ENCODE measurements around the gene UNC119B.
"Not testable (repeated sequence)": the region's sequence is repeated elsewhere in the genome, so short reads cannot be mapped to it uniquely, and the experiment has no call there.

The UNC119B gene

DNA sequence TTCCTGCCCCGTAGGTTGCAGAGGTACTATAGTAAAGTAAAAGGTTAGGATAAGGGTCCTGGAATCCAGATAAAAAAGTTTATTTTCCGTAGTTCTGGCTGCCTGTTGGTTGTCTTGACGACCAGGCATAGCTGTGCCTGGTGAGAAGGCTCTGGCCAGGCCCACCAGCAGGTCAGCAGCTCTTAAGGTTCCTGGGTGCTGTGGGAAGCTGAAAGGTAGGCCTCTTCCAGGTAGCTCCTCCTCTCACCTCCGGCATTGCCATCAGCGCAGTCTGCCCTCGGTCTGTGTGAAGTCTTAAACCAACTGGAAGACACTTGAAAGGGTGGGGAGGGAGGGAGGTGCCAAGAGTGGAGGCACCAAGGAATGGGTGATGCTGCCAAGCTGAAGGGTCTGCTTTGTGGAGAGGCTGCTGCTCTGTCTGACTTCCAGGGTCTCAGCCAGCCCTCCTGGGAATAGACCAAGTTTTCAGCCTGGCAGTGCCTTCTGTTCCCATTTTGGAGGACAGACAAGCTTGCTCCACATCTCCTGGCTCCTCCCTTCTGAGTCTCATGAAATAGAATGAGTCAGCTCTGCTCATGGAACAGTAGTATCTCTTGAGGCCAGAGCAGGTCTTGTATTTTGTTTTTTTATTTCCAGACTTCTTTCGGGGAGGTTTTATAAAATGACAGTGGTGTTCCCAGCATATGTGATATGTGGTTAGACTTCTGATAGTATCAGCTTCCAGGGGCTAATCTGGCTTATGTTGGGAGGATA is 10.2 kb downstream of the UNC119B start:
- DNase-seq: no peak

- DNase-seq: no peak
Measured at GRCh38 chr12:120720987-120721801, 10.9 kb downstream of the UNC119B start.

DNA sequence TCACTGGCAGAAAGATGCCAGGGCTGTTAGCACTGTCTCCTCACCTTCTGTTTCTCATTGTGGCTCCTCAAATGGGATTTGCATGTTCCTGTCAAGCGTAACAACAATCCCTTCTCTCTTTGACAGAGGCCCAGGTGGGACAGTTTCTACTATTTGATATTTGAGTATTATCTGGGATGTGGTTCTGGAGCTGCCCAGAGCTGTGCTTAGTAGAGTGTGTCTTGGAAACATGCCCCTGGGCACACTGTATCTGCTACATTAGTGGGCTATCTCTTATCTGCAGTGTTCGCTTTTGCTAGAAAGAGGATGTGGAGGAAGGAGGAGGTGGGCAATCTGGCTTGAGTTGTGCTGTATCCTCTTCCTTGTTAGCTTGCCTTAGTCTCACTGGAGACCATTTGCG is 11.6 kb downstream of the UNC119B start:
- DNase-seq: no peak

GRCh38 chr12:120722784-120723183 is 12.5 kb downstream of the UNC119B start:
- DNase-seq: no peak

- no peak for DNase-seq
Measured at GRCh38 chr12:120724720-120725119, 14.5 kb downstream of the UNC119B start.

DNA sequence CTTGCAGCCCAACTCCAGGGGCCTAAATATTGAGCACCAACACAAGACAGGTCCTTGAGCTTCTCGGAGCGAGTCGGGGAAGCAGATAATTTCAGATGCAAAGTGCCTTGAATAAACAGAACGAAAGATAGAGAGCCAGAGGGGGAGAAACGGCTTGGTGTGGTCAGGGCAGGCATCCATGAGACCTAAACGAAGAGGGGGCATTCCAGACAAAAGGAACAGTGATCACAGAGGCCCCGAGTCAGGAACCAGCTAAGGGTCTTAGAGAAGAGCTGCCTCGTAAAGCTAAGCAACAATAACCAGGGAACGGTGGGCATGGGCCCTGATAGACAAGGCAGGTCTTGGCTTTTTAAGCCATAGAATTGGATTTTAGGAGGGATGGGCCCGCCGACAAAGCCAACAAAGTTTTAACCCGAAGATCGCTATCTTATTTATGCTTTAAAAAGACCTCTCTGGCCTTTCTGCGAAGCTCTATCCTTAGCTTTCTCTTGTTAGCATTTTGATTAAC is 14.9 kb downstream of the UNC119B start:
- no peak for DNase-seq

- no peak for DNase-seq
Measured at GRCh38 chr12:120725659-120726509, 15.6 kb downstream of the UNC119B start, which contains the start of gene ACADS. Gene ACADS, plus strand, starts transcription at chr12:120725826. Its CDS starts 60 bp downstream, at chr12:120725886.

GRCh38 chr12:120726510-120726793 is 16.2 kb downstream of the UNC119B start:
- no peak for DNase-seq

- DNase-seq: no peak
Measured at GRCh38 chr12:120726961-120727360, 16.7 kb downstream of the UNC119B start.

DNA sequence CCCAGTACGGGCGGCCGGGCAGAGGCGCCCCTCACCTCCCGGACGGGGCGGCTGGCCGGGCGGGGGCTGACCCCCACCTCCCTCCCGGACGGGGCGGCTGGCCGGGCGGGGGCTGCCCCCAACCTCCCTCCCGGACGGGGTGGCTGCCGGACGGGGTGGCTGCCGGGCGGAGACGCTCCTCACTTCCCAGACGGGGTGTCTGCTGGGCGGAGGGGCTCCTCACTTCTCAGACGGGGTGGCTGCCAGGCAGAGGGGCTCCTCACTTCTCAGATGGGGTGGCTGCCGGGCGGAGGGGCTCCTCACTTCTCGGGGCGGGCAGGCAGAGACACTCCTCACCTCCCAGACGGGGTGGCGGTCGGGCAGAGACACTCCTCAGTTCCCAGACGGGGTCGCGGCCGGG is 21.9 kb downstream of the UNC119B start:
- DNase-seq: not testable (repeated sequence)

DNA sequence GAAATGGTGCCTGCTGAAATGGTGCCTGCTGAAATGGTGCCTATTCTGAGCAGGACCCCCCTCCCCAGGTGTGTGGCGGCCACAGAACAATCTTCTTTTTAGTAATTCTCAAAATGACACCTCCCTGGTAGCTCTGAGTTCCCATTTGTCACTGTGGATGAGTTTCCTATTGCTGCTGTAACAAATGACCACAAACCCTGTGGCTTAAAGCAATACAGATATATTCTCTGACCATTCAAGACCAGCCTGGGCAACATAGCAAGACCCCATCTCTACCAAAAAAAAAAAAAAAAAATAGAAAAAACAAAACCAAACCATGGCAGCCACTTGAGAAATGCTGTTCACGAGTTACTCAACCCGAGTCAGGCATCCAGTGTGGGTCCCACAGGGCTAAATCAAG is 23.3 kb downstream of the UNC119B start:
- DNase-seq: no peak

GRCh38 chr12:120734210-120734609 is 24.0 kb downstream of the UNC119B start:
- DNase-seq: no peak

- DNase-seq: no peak
Measured at GRCh38 chr12:120735181-120735580, 24.9 kb downstream of the UNC119B start.

DNA sequence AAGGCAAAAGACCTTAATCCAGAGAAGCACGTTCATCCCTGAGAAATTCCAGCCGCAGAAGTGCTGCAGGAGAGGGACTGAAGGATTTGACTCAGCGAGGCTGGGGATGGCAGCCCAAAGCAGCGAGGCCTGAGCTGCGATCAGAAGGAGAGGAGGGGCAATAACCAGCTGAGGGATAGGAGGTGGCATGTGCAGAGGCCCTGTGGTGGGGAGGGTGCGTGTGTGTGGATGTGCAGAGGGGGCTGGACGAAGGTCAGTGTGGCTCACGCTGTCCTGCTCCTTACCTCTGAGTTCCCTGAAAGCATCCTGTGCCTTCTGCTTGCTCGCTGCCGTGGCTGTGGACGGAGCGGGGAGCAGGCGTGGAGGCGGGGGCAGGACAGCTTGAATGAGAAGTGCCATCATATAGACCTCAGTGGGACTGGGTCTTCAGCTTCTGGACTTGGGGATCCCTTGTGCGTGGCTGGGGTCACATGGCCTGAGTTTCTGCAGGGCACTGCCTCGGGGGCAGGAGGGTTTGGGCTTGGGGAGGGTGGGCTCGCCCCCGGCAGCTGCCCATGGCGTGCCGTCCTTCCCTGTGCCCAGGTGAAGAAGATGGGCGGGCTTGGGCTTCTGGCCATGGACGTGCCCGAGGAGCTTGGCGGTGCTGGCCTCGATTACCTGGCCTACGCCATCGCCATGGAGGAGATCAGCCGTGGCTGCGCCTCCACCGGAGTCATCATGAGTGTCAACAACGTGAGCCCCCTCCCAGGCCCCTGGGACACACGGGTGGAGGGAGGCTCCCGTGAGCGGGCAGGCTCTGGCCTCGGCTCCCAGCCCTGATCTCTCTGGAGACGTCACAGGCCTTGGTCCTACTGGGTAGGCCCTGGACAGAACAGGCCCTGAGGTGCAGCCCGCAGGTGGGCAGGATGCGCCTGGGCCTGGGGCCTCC is 26.4 kb downstream of the UNC119B start:
- no peak for DNase-seq

DNA sequence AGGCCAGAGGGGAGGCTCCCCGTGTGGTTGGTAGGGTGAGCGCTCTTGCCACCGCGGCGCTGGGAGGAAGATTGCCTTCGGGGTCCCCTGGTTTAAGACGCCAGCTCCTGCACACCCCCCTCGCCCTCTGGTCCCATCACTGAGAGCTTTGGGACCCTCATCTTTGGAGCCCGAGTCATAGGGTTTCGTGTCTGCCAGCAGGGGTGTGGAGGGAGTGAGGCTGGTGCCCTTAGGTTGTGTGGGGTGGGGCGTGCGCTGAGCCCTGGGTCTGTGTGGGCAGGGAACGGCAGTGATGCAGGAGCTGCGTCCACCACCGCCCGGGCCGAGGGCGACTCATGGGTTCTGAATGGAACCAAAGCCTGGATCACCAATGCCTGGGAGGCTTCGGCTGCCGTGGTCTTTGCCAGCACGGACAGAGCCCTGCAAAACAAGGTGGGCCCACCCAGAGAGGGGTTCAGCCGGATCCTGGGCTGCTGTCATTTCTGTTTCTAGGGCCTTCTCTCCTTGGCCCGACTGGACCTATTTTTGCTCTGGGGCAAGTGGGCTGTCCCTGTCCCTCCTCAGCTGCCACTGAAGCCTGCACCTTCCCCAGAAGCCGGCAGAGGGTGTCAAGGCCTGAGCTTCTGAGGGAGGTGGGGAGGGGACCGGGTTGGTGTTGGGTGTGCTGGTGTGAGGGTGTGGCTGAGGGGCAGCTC is 27.4 kb downstream of the UNC119B start:
- DNase-seq: no peak

DNA sequence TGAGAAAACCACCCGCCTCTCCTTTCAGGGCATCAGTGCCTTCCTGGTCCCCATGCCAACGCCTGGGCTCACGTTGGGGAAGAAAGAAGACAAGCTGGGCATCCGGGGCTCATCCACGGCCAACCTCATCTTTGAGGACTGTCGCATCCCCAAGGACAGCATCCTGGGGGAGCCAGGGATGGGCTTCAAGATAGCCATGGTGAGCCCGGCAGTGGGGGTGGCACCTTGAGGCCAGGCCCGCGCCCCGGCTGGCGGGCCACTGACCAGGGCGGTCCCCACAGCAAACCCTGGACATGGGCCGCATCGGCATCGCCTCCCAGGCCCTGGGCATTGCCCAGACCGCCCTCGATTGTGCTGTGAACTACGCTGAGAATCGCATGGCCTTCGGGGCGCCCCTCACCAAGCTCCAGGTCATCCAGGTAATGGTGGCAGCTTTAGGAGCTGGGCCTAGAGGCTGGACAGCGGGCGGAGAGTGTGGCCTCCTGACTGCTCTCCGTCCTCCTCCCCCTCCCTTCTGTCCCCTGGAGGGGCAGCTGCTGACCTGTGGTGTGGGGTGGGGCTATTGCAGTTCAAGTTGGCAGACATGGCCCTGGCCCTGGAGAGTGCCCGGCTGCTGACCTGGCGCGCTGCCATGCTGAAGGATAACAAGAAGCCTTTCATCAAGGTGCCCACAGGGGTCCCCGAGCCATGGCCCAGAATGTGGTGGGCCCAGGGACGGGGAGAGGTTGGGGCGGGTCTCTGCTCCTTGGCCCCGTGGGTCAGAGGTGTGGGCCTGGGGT is 28.2 kb downstream of the UNC119B start:
- no peak for DNase-seq

GRCh38 chr12:120739031-120739762 is 28.9 kb downstream of the UNC119B start:
- DNase-seq: no peak

GRCh38 chr12:120739821-120740613 is 29.8 kb downstream of the UNC119B start:
- DNase-seq: no peak

DNA sequence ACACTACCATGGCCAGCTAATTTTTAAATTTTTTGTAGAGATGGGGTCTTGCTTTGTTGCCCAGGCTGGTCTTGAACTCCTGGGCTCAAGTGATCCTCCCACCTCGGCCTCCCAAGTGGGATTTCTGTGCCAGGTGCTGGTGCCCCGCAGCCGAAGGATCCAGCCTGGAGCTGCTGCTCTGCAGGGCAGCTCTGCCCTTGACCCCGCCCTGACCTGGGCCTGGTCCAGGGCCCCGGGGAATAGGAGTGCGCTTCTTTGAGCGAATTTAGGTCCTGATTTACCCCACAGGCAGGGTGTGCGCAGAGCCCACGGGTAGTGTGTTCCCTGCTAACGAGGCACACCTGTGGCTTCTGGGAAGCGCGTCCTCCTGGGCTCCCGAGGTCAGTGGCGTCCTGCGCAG is 30.6 kb downstream of the UNC119B start:
- DNase-seq: no peak
